Amniotic epithelial cell (primary cell): ENCODE measurements around the gene ZFPM1.
A peak's percentile ranks its signal among the peaks of the same experiment; 100 is the strongest.
"Not testable (repeated sequence)": the region's sequence is repeated elsewhere in the genome, so short reads cannot be mapped to it uniquely, and the experiment has no call there.

Experiments
- DNase-seq: peaks from one replicate; pipeline ENCODE4 v3.0.0-alpha.2; 2010; ENCODE audit warnings: low read depth

Gene ZFPM1

GRCh38 chr16:88512728-88513696 is 59.9 kb downstream of the ZFPM1 start:
- DNase-seq, result peak; percentile 23

- DNase-seq, result no peak
Measured at GRCh38 chr16:88514070-88514469, 61.0 kb downstream of the ZFPM1 start.

DNA sequence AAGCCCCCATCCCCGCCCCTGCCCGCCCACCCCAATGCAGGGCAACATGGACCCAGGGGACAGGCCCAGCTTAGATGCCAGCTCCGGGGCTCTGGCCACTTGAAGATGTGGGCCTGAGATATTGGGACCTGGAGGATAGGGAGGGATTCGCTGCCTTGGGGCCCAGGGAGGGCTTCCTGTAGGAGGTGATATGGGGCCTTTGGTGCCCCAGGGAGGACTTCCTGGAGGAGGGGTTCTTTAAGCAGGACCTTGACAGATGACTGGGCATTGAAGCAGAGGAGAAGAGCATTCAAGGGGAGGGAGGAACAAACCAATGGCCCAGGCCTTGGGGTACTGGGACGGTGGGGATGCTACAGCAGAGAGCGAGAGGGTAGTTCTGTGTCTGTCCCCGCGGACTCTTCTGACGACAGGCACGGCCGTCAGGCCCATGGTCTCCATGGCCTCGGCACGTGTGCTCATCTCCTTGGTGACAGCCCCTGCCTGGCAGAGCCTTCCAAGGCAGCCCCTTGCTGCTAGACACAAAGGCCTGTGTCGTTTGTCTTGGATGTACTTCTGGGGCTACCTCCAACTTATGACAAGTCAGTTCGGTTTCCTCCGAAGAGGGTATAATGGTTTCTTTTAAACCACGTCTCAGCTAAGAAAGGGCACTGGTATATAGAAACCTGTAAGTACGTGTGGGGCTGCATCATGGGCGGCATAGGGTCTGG is 61.6 kb downstream of the ZFPM1 start:
- DNase-seq, result no peak

GRCh38 chr16:88515371-88515770 is 62.3 kb downstream of the ZFPM1 start:
- DNase-seq, result no peak

DNA sequence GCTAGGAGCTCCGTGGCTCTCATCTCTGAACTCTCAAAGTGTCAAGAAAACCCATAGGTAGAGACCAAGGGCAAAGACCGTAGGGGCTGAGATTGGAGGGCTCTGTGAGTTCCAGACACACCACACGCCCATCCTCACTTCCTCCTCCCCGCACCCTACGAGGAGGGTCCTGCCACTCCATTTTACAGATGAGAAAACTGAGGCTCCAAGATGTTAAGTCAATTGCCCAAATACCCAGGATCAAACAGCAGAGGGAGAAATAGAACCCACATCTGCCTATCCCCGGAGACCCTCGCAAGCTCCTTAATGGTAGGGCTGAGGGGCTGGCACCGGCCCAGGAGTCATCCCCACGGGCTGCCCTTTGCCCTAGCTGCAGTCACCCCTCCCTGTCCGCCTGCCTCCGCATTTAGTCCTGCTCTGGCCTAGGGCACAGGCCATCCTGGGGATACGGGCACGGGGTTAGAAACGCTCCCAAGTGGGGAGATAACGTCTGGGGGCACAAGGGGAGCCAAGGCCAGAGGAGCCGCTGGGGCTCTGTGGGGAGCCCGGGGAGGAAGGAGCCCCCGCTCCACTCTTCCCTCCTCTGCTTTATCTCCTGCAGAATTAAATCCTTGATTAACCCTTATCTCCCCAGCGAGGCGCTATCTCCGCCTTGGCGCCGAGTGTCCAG is 63.0 kb downstream of the ZFPM1 start:
- peak; percentile 60 for DNase-seq

- no peak for DNase-seq
Measured at GRCh38 chr16:88516601-88517061, 63.6 kb downstream of the ZFPM1 start.

DNA sequence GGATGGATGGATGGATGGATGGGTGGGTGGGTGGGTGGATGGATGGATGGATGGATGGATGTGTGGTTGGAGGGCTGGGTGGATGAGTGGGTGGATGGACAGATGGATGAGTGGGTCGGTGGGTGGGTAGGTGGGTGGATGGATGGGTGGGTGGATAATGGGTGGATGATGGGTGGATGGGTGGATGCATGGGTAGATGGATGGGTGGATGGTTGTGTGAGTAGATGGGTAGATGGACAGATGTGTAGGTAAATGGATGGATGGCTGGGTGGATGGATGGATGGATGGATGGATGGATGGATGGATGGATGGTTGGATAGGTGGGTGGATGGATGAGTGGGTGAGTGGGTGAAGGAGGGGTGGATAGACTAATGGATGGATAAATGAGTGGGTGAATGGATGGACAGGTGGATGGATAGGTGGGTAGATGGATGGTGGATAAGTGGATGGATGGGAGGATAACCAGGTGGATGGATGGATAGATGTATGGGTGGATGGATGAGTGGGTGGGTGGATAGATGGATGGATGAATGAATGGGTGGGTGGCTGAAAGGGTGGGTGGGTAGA is 64.2 kb downstream of the ZFPM1 start:
- not testable (repeated sequence) for DNase-seq

GRCh38 chr16:88518411-88519111 is 65.5 kb downstream of the ZFPM1 start:
- DNase-seq, result not testable (repeated sequence)

GRCh38 chr16:88519240-88519639 is 66.2 kb downstream of the ZFPM1 start:
- DNase-seq, result no peak

DNA sequence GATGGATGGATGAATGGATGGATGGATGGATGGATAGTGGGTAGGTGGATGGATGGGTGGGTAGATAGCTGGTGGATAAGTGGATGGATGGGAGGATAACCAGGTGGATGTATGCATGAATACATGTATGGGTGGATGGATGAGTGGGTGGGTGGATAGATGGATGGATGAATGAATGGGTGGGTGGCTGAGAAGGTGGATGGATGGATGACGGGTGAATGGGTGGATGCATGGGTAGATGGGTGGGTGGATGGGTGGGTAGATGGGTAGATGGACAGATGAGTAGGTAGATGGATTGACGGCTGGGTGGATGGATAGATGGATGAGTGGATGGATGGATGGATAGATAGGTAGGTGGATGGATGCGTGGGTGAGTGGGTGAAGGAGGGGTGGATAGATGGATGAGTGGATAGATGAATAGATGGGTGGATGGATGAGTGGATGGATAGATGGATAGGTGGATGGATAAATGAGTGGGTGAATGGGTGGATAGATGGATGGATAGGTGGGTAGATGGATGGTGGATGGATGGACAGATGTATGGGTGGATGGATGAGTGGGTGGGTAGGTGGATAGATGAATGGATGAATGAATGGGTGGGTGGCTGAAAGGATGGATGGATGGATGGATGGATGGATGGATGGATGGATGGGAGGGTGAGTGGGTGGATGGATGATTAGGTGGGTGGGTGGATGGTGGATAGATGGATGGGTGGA is 67.0 kb downstream of the ZFPM1 start:
- DNase-seq, result no peak

GRCh38 chr16:88521674-88522073 is 68.6 kb downstream of the ZFPM1 start:
- no peak for DNase-seq

DNA sequence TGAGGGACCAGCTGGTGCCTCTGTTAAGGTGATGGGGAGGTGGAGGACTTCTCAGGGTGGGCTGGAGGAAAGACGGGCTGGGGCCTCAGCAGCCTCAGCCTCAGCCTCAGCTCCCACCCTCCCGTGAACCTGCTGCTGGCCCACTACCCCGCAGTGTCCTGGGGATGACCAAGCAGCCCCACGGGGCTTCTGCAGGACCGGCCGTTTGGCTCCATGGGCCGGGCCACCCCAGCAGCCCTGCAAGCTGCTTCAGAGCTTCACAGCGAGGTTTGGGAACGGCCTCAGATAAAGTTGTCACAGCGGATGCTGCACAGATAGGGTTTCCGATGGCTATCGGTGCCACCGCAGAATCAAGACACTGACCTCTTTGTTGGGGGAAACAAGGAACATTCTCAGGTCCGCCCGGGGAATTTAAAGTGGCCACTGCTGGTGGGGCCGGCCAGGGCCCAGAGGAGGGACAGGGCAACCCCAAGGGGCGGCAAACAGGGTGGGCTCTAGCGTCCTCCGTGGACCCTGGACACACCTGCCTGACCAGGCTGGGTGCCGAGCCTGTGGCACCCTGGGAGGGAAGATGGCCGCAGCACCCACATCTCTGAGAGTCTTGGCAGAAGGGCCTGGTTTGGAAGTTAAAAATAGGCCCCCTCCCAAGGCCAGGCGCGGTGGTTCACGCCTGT is 69.3 kb downstream of the ZFPM1 start:
- no peak for DNase-seq

DNA sequence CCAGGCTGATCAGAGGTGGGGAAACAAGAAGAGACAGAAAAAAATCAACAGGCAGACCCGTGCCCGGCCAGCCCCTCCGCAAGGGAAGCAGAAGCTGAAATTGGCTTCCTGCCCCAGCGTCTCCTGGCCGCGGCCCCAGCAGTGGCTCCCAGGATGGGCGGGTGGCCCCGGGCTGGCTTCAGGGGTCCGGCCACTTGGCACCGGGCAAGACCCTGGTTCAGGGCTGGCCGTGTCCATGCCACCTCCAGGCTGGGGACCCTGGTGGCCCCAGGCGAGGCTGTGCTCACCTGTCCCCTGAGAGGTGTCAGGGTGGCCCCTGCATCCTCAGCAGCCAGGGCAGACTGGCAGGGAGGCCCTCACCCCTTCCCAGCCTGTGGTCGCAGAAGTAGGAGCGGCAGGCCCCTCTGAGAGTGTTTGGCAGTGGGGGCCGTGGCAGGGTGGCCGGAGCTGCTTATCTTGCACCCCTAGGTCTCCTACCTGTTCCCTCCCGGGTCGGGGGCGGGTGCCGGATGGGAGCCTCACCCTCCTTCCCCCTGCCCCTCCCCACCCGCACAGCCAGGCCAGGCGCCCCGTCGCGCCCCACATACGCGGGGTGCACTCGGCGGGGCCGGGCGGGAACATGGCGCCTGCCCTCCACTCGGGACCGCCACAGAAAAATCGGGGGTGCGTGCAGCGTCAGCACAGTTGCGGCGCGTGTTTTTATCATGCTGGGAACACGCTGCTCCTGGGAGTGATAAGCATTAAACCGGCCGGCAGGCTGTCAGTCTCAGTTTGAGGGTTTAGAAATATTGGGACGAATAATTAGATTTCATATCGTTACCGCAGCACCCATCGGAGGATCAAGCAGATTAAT is 70.5 kb downstream of the ZFPM1 start:
- no peak for DNase-seq

- DNase-seq, result no peak
Measured at GRCh38 chr16:88524274-88524972, 71.3 kb downstream of the ZFPM1 start.

DNA sequence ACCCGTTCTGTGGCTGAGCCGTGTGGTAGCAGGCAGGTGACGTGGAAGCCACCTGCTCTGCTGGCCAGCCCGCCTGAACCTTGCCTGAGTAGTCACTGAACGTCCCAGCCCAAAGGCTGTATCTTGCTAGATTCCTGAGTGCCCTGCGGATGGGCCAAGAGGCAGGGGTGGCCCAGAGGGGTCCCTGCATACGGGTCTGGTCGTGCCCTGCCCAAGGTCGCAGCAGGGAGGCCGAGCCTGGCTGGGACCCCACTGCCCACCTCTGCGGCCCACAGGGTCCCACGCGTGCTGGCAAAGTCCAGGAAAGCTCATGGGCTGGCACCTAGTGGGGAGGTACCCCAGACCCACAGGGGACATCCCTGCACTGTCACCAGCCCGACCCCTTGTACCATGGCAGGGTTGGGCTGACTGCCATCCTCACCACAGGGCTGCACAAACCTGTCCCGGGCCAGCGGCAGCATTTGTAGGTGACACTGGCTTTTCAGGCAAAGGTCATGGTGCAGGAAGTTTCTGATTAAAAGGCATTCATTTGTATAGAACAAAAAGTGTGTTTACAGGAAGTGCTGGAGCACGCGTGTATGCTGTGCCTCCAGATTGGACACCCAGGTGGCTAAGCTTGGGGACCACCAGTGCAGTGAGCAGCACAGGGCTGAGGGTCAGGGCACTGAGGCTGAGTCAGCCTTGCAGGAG is 72.0 kb downstream of the ZFPM1 start:
- DNase-seq, result no peak

DNA sequence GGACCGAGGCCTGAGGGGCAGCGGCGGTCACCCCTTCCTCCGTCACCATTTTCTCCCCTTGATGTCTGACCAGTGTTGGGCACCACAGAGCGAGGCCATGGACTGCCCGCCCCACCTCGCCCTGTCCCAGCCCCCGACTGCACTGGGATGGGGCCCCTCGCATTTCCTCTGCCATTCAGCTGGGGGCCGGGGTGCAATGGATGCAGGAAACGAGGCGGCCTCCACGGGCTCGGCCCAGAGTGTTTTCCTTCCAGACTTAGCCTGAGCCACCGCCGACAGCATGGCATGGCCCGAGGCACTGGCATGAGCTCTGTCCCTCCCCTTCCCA is 72.5 kb downstream of the ZFPM1 start:
- DNase-seq, result no peak

DNA sequence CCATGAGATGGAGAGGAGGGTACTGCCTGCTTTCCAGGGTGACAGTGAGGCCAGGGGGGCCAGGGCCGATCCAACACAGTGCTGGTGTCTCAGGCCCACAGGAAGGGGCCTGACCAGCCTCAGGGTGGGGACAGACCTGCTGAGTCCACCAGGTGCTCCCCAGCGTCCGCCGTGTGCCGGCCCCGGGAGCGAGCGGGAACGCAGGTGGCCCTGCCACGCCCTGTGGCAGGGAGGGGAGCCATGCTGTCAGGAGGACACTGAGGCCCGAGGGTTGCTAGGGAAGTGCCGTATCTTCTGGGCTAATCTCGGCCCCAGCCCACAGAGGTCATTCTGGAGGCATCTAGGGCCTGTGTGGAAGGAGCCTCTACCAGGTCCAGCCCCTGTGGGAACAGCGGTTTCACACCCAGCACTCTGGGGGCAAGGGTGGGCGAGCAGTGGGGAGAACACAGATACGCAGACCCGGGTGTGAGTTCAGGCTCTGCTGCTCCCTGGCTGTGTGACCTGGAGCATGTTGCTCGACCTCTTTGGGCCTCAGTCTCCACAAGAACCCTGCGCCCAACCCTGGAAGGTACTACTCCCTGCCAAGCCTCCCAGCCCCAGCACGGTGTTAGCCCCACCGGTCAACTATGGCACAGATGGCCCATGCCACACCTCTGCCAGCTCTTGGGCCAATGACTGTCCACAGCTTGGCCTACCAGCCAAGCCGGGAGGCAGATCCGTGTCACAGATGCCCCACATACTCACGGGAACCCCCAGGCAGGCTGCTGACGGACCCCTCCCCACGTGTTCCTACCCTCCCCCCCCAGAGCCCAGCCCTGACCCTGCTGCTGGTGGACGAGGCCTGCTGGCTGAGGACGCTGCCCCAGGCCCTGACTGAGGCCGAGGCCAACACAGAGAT is 73.2 kb downstream of the ZFPM1 start:
- no peak for DNase-seq
